NCI-H345 (cell line): ENCODE measurements around the gene STIMATE.

Experiments used
- DNase-seq: peaks from one replicate; lab custom pipeline; 2025; lab: John Stamatoyannopoulos, UW

The STIMATE gene

GRCh38 chr3:52866427-52866826, 30.9 kb downstream of the STIMATE start:
- DNase-seq, result peak; percentile 67

- no peak for DNase-seq
Measured at GRCh38 chr3:52865994-52866393, 31.4 kb downstream of the STIMATE start.

- DNase-seq, result no peak
Measured at GRCh38 chr3:52860424-52860768, 37.0 kb downstream of the STIMATE start.

GRCh38 chr3:52859686-52860423, 37.5 kb downstream of the STIMATE start:
- DNase-seq, result peak; percentile 11

GRCh38 chr3:52857864-52858263, 39.5 kb downstream of the STIMATE start:
- DNase-seq, result no peak

GRCh38 chr3:52857133-52857532, 40.2 kb downstream of the STIMATE start:
- DNase-seq, result no peak

GRCh38 chr3:52856666-52857065, 40.7 kb downstream of the STIMATE start:
- DNase-seq, result no peak

- DNase-seq, result no peak
Measured at GRCh38 chr3:52854013-52854412, 43.3 kb downstream of the STIMATE start.

- DNase-seq, result no peak
Measured at GRCh38 chr3:52852419-52852818, 44.9 kb downstream of the STIMATE start.

- peak; percentile 21 for DNase-seq
Measured at GRCh38 chr3:52851348-52851747, 46.0 kb downstream of the STIMATE start.

GRCh38 chr3:52849656-52850055, 47.7 kb downstream of the STIMATE start:
- DNase-seq, result no peak

- DNase-seq, result no peak
Measured at GRCh38 chr3:52848617-52849016, 48.7 kb downstream of the STIMATE start.

GRCh38 chr3:52847726-52848125, 49.6 kb downstream of the STIMATE start:
- no peak for DNase-seq

GRCh38 chr3:52847241-52847640, 50.1 kb downstream of the STIMATE start:
- DNase-seq, result no peak

- no peak for DNase-seq
Measured at GRCh38 chr3:52846432-52846965, 50.8 kb downstream of the STIMATE start.

- no peak for DNase-seq
Measured at GRCh38 chr3:52845691-52846431, 51.5 kb downstream of the STIMATE start.

GRCh38 chr3:52845157-52845556, 52.2 kb downstream of the STIMATE start:
- peak; percentile 3 for DNase-seq

GRCh38 chr3:52844290-52844975, 52.9 kb downstream of the STIMATE start:
- DNase-seq, result no peak

GRCh38 chr3:52843881-52844280, 53.5 kb downstream of the STIMATE start:
- DNase-seq, result no peak

- DNase-seq, result no peak
Measured at GRCh38 chr3:52843108-52843865, 54.1 kb downstream of the STIMATE start.

- DNase-seq, result no peak
Measured at GRCh38 chr3:52842424-52842823, 54.9 kb downstream of the STIMATE start.

- DNase-seq, result no peak
Measured at GRCh38 chr3:52841981-52842340, 55.4 kb downstream of the STIMATE start.
